Choroid plexus epithelial cell (primary cell): ENCODE measurements around the gene CPE.

Experiments used
- DNase-seq: peaks from one replicate; pipeline ENCODE4 v3.0.0-alpha.2; 2010; ENCODE audit warnings: low read depth
- H3K4me3 ChIP-seq: 2 replicates; pipeline ENCODE4 v1.5.1; 2011; ENCODE audit warnings: low read depth, mild to moderate bottlenecking, control low read depth, low read length, moderate library complexity
- CTCF ChIP-seq: conservative IDR thresholded peaks from 2 replicates; pipeline ENCODE4 v1.5.1; 2011; ENCODE audit warnings: low read depth, mild to moderate bottlenecking, control low read depth, inconsistent platforms, low read length, moderate library complexity

CPE gene

DNA sequence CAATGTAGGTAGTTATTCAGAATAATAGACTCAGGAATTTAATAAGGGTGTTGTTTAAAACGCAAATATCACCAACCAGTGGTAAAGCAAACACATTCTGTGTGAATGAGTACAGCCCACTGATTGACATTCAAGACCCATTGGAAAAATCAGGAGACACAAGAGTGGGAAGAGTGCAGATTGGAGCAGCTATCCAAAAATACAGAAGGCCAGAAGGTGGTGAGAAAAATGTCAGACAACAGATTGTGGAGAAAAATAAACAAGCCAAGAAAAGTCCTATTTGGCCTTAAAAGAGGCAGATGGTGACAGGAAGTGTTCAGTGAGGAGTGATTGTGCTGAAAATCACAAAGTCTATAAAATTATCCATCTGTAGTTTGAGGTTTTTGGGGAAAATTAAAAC, 39.3 kb downstream of the CPE start:
- TF ChIP-seq CTCF: no peak

GRCh38 chr4:165425629-165426028, 46.8 kb downstream of the CPE start:
- TF ChIP-seq CTCF: peak; percentile 44
- H3K4me3 ChIP-seq: no peak overlapping the region
- no peak for DNase-seq

More for the DNA sequence above, 39.3 kb downstream of the CPE start:
- H3K4me3 ChIP-seq: no peak overlapping the region
- DNase-seq: no peak

- TF ChIP-seq CTCF: no peak
- H3K4me3 ChIP-seq: no peak overlapping the region
- no peak for DNase-seq
These were observed 47.5 kb downstream of the CPE start for GRCh38 chr4:165426331-165426730.

DNA sequence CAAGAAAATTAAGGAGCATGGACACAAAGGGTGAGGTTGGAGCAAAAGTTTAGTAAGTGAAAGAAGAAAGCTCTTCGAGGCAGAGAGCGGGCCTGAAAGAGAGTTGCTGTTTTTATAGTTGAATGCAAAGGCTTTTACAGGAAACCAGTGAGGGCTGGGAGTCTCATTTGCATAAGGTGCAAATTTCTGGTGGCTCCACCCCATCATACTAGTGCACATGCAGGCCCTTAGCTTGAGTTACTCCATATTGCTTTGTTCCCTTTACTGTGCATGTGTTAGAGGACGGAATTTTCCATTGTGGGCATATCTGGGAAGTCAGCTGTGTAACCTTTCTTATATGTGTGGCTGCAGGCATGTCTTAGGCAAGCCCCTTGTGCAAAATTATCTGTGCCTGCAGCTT, 48.0 kb downstream of the CPE start:
- TF ChIP-seq CTCF: no peak

DNA sequence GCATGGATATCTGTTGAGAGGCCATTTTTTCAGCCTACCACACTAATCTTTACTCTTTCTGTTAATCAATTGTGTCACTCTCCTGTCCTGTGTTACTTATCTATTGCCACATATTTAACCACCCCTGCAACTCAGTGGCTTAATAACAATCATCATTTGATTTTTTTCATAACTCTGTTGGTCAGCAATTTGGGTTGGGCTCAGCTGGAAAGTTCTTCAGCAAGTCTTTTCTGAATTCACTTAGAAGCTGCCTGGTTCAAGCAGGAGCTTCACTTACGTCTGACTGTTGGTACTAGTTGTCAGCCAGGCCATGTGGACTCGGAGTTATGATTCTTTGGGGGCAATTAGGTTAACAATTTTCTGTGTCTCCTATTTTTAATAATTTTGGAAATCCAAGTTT, 50.1 kb downstream of the CPE start:
- no peak for DNase-seq
- no peak for TF ChIP-seq CTCF

More for the DNA sequence above, 48.0 kb downstream of the CPE start:
- H3K4me3 ChIP-seq: no peak overlapping the region
- DNase-seq: no peak

GRCh38 chr4:165433529-165433928, 54.7 kb downstream of the CPE start:
- no peak for DNase-seq
- TF ChIP-seq CTCF: no peak
- H3K4me3 ChIP-seq: no peak overlapping the region

More for the DNA sequence above, 50.1 kb downstream of the CPE start:
- no peak overlapping the region for H3K4me3 ChIP-seq

DNA sequence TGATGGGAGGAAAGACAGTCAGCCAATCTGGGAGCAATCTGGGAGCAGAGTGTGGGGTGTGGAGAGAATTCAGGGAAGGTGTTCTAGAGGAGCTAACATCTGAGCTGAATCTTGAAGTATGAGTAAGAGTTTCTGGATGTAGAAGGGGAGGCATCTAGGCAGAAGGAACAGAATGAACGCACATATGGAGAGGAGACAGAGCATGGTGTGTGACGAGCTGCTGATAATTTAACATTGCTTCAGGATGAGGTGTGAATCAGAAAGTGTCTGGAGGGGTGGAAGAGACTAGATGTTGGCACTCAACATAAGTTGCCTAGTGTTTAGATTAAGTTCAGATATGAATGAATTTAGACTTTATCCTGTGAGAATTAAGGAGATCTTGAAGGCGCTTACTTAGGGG, 58.9 kb downstream of the CPE start:
- H3K4me3 ChIP-seq: no peak overlapping the region
- DNase-seq: no peak
- TF ChIP-seq CTCF: no peak
